Psoas muscle (tissue), 8 donors: ENCODE results near the gene ADCY2. TPM values are rescaled to one million over a fixed set of nuclear protein-coding genes. Genes with fewer than 3 reads are reported as not detected.
A peak's percentile ranks its signal among the peaks of the same experiment; 100 is the strongest.

Experiments
- ATAC-seq, 4 donors: fragments of 200-7000 bp; cut with Tn5 transposase; one replicate each; pipeline ENCODE4 v1.9.1; 2020; ENCODE audit warnings: moderate library complexity in 3 of 4, mild to moderate bottlenecking in 2 of 4
- DNase-seq, 2 donors: peaks; one replicate each; pipeline ENCODE4 v3.0.0-alpha.2; 2020
- H3K27ac ChIP-seq: fragments of 200-600 bp; one replicate; pipeline ENCODE4 v1.8.0; 2022
- H3K27me3 ChIP-seq, 3 donors: fragments of 200-600 bp in 1 of 3; one replicate each; pipeline versions ENCODE4 v1.6.1 to v1.8.0; 2013 to 2022; ENCODE audit warnings: low read length in 2 of 3, mild to moderate bottlenecking in 2 of 3, moderate library complexity in 1 of 3; ENCODE audit not compliant: insufficient read depth in 3 of 3
- H3K36me3 ChIP-seq, 2 donors: fragments of 200-600 bp in 1 of 2; one replicate each; pipeline versions ENCODE4 v1.6.1 to v1.8.0; 2013 to 2022; ENCODE audit warnings: low read depth in 1 of 2, mild to moderate bottlenecking in 1 of 2, moderate library complexity in 1 of 2; ENCODE audit not compliant: insufficient read depth in 1 of 2
- H3K4me1 ChIP-seq: fragments of 200-600 bp; one replicate; pipeline ENCODE4 v1.8.0; 2022
- H3K4me3 ChIP-seq: fragments of 200-600 bp; one replicate; pipeline ENCODE4 v1.8.0; 2022; ENCODE audit warnings: mild to moderate bottlenecking
- H3K9me3 ChIP-seq: fragments of 200-600 bp; one replicate; pipeline ENCODE4 v1.8.0; 2022
- CTCF ChIP-seq: fragments of 200-600 bp; IDR thresholded peaks from one replicate; pipeline ENCODE4 v1.8.0; 2022; ENCODE audit warnings: antibody characterized with exemption
- WGBS, 3 donors: extraction: QIAGEN DNeasy Blood & Tissue Kit; methylation state at CpG; one replicate each; pipeline versions ENCODE4 v1.1.6 to v1.1.7; 2013; 5-methylcytosine and 5-hydroxymethylcytosine counted together
- intact Hi-C, 2 donors: fragments of 100-400 bp; cut with DNase I; formaldehyde crosslinking; loops; one replicate each; pipeline versions ENCODE4 v1.11.0 to v1.14.2; 2022
- polyA plus RNA-seq, 3 donors: library from polyadenylated mRNA; stranded (reverse); fragments of 200-250 nt; gene quantifications; one replicate each; pipeline ENCODE4 v1.2.3, GENCODE V29; 2013
- total RNA-seq, 4 donors: library from RNA; stranded (reverse); fragmentation: NEBNext Ultra II Directional in 2 of 4; extraction: Animal tissue kit (Norgen Biotek cat#: 25700) in 2 of 4; gene quantifications; one replicate each; pipeline versions ENCODE4 v1.2.1 to v1.2.4, GENCODE V29; 2021 to 2023
- donor health status: healthy with polysubstance abuse.
- donor health status: DM: no; HTN: no; CAD: no; lungs with moderate emphysema.
- donor health status: Bipolar disorder and iron deficiency.
- donor health status: healthy.
- donor health status: DM: yes; HTN: yes; CAD: no.
- donor health status: DM: no; HTN: no; CAD: no.
- donor health status: DM: no; HTN: no; CAD: no.
- donor health status: DM: yes; HTN: yes; CAD: no.

Gene ADCY2
- total and polyA plus RNA-seq, 7 donors = 24.3 to 91.4 (median 55.1) TPM

- peaks cover 2 to 58% of the 10 kb centered on the region in 2 donors for H3K36me3 ChIP-seq
- no peaks in the 10 kb centered on the region for H3K9me3 ChIP-seq
- ATAC-seq (peak in 1 of 4 donors; percentile 17), DNase-seq (no peak)
- peak overlapping the region; percentile 95 for H3K27ac ChIP-seq
- intact Hi-C loops = no loop called here
- WGBS, 3 donors = 0% methylated on average over 8 of the region's 8 CpGs
- H3K4me1 ChIP-seq = peaks cover 32% of the 10 kb centered on the region
- no peak for TF ChIP-seq CTCF
- peak overlapping the region; percentile 98 for H3K4me3 ChIP-seq
- no peaks in the 10 kb centered on the region for H3K27me3 ChIP-seq
Observed at GRCh38 chr5:7868427-7868772, 472.5 kb downstream of the ADCY2 start.

DNA sequence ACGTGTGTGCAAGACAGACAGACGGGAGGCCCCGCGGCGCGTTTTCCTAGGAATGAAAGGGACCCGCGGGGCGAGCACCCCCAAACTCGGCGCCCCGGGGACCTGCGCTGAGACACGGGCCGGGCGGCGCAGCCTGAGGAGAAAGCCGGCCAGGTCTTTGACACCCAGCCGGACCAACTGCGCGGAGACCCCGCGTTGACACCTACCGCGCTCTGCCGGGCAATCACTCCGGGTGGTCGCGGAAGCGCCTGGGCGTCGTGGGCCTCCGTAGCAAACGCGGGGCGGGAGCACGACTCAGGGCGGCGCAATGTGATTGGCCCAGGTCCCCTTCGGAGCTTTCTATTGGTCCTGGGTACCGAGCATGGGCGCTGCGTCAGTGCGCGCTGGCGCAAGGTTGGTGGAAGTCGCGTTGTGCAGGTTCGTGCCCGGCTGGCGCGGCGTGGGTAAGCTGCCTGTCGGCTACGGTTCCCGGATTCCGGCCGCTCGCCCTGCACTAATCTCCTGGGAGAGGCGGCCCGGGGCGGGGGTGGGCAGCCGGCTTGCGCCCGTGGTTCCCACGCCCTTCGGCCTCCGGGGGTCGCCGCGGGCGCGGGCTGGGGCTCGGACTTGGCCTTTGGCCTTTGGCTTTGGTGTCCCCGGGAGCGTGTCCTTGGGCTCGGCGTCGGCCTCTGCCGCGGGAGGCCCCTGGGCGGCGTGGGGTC, 473.0 kb downstream of the ADCY2 start, which contains the start of the genes FASTKD3 and MTRR:
Gene FASTKD3 (minus strand): TSS at position 259 of the 701 bp plus-strand sequence. CDS start 948 bp downstream, outside the sequence.
Gene MTRR (plus strand): TSS at position 376 of the 701 bp plus-strand sequence. CDS start 1,647 bp downstream, outside the sequence.
- intact Hi-C loops = no loop called here
- Histone ChIP-seq H3K27ac (peak within 1 kb of the TSS; percentile 95), H3K4me1 (peaks cover 32% of the 10 kb centered on the region), H3K27me3 (no peaks in the 10 kb centered on the region), H3K4me3 (peak within 1 kb of the TSS; percentile 98), H3K9me3 (no peaks in the 10 kb centered on the region), H3K36me3 (peaks cover 2 to 58% of the 10 kb centered on the region in 2 donors)
- 0 to 1% (median 0%) methylated on average over 57 to 83 of the region's 83 CpGs for WGBS, 3 donors
- ATAC-seq = peak; percentile 100
- DNase-seq = peak; percentile 94 to 96
- TF ChIP-seq CTCF = no peak

DNA sequence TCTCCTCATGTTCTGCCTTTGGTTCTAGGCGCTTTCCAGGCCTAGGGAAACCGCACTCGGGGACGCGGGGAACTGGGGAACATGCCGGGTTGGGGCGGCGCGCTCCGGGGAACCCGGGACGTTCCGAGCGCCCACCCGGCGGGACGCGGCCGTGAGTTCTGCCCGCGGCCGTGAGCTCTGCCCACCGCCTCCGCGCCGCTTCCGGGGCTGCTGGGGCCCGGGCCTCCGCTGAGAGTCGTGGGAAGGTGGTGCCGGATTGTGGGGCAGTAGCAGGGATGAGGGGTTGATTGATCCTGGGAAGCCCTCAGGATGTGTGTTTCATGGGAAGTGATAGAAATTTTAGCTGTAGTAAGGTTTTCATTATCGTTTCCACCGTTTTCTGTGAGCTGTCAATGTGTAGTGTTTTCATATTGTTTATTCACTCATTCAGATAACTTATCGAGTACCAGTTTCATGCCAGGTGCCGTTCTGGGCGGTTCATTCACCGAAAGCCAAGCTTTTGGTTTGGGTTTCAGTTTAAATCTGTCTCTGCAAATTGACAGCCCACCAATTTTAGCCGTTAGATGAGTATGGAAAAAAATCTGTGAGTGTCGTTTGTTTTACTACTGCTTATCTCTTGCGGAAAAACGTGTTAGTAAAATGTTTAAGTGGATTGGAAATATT, 473.7 kb downstream of the ADCY2 start:
- TF ChIP-seq CTCF = no peak
- H3K36me3 ChIP-seq = peaks cover 2 to 56% of the 10 kb centered on the region in 2 donors
- intact Hi-C loops = no loop called here
- peak overlapping the region; percentile 95 for H3K27ac ChIP-seq
- H3K27me3 ChIP-seq = no peaks in the 10 kb centered on the region
- 1 to 2% (median 1%) methylated on average over 41 of the region's 41 CpGs for WGBS, 3 donors
- DNase-seq (no peak), ATAC-seq (peak; percentile 40 to 59 (median 51))
- H3K4me1 ChIP-seq = peaks cover 32% of the 10 kb centered on the region
- no peaks in the 10 kb centered on the region for H3K9me3 ChIP-seq
- H3K4me3 ChIP-seq = peak overlapping the region; percentile 98

- peaks cover 32% of the 10 kb centered on the region for H3K4me1 ChIP-seq
- WGBS, 3 donors = 44 to 86% (median 58%) methylated on average over 2 of the region's 2 CpGs
- peaks cover 2 to 62% of the 10 kb centered on the region in 2 donors for H3K36me3 ChIP-seq
- no peak overlapping the region for H3K4me3 ChIP-seq
- TF ChIP-seq CTCF = no peak
- H3K27ac ChIP-seq = no peak overlapping the region
- ATAC-seq = no peak
- intact Hi-C loops = no loop called here
- no peak for DNase-seq
- H3K27me3 ChIP-seq = no peaks in the 10 kb centered on the region
- H3K9me3 ChIP-seq = no peaks in the 10 kb centered on the region
Observed at GRCh38 chr5:7871653-7872052, 475.7 kb downstream of the ADCY2 start.
